Stomach (tissue), 4 donors: ENCODE results near the gene PELI2.

Experiments used
- EP300 ChIP-seq: sonication (generic); formaldehyde crosslinking; IDR thresholded peaks from one replicate; pipeline ENCODE4 v1.6.1; 2017; ENCODE audit warnings: antibody characterized with exemption
- POLR2A ChIP-seq, 4 donors: fragments of 450-650 bp; IDR thresholded peaks; one replicate each; pipeline ENCODE4 v1.6.1; 2016; ENCODE audit warnings: antibody characterized with exemption in 4 of 4, control low read depth in 2 of 4, mild to moderate bottlenecking in 1 of 4, moderate library complexity in 1 of 4
- TF ChIP-seq, protein P1 (sequence below), 7 experiments: fragments of 450-650 bp in 4 of 7; fragments of 200-600 bp in 3 of 7; sonication (generic) in 3 of 7; IDR thresholded peaks; one replicate each; pipeline ENCODE4 v1.5.1; 2016 to 2019; ENCODE audit warnings: antibody characterized with exemption in 7 of 7, control low read depth in 2 of 7, mild to moderate bottlenecking in 1 of 7

DNA sequence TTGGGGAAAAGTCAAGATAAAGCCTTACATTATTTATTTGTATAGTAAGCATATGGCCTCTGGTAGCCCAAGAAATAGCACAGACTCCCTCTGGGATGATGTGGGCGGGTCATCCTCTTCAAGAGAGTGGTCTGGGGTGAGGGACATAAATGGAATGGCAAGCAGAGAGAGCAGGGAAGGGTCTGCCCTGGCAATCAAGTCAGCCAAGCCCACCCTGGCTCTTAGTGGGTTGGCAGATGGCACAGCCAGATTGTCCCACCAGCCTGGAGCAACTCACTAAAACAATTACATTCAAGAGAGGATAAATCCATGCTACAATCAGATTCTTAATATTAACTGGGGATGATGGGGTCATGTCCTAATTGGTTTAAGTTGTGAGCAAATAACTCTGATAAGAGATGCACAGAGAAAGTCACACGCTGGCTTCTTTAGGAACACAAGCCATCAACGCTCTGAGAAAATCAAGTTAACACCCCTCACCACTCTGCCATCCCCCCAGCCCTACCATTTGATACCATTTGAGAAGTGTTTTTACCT lies 2.8 kb upstream of the PELI2 start:
- TF ChIP-seq, protein P1, sequence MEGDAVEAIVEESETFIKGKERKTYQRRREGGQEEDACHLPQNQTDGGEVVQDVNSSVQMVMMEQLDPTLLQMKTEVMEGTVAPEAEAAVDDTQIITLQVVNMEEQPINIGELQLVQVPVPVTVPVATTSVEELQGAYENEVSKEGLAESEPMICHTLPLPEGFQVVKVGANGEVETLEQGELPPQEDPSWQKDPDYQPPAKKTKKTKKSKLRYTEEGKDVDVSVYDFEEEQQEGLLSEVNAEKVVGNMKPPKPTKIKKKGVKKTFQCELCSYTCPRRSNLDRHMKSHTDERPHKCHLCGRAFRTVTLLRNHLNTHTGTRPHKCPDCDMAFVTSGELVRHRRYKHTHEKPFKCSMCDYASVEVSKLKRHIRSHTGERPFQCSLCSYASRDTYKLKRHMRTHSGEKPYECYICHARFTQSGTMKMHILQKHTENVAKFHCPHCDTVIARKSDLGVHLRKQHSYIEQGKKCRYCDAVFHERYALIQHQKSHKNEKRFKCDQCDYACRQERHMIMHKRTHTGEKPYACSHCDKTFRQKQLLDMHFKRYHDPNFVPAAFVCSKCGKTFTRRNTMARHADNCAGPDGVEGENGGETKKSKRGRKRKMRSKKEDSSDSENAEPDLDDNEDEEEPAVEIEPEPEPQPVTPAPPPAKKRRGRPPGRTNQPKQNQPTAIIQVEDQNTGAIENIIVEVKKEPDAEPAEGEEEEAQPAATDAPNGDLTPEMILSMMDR (IDR thresholded peaks at IDR 0.05), result no peak
- TF ChIP-seq POLR2A (IDR thresholded peaks at IDR 0.05) (no peak), EP300 (no peak)
